ENCODE data around the gene RPL41. TPM values are rescaled to one million over a fixed set of nuclear protein-coding genes. Genes with fewer than 3 reads are reported as not detected.

RPL41 gene
- total RNA-seq, 1 donor from 2014 or later: 3,814 TPM

- Mint-ChIP-seq H3K4me1 (peaks cover 30% of the 10 kb centered on the region), H3K36me3 (peaks cover 11% of the 10 kb centered on the region), H3K27ac (peak overlapping the region; percentile 96), H3K27me3 (ENCODE audit: low read depth) (no peaks in the 10 kb centered on the region), H3K4me3 (peak overlapping the region; percentile 93), H3K9me3 (no peaks in the 10 kb centered on the region)
- TF ChIP-seq CTCF (IDR thresholded peaks at IDR 0.05; ENCODE audit: unreplicated experiment): peak; percentile 56
- DNase-seq (ENCODE audit: low spot score in 2 of 2, unreplicated experiment in 2 of 2): peak in 1 of 2 experiments; percentile 56
Measured at GRCh38 chr12:56151672-56152131, 35.3 kb downstream of the RPL41 start.

GRCh38 chr12:56152132-56152755 is 35.8 kb downstream of the RPL41 start, which contains the start of gene MYL6B:
MYL6B (plus strand) TSS chr12:56152587; CDS start chr12:56153919, 1,332 bp downstream.
- no peak for TF ChIP-seq CTCF (IDR thresholded peaks at IDR 0.05; ENCODE audit: unreplicated experiment)
- peak within 1 kb of the TSS; percentile 93 for H3K4me3 Mint-ChIP-seq
- no peaks in the 10 kb centered on the region for H3K9me3 Mint-ChIP-seq
- H3K27ac Mint-ChIP-seq: peak within 1 kb of the TSS; percentile 96
- H3K36me3 Mint-ChIP-seq: peaks cover 11% of the 10 kb centered on the region
- DNase-seq (ENCODE audit: low spot score in 2 of 2, unreplicated experiment in 2 of 2): peak; percentile 87 to 89
- no peaks in the 10 kb centered on the region for H3K27me3 Mint-ChIP-seq (ENCODE audit: low read depth)
- peaks cover 28% of the 10 kb centered on the region for H3K4me1 Mint-ChIP-seq

- no peaks in the 10 kb centered on the region for H3K27me3 Mint-ChIP-seq (ENCODE audit: low read depth)
- peaks cover 33% of the 10 kb centered on the region for H3K4me1 Mint-ChIP-seq
- peak overlapping the region; percentile 93 for H3K4me3 Mint-ChIP-seq
- H3K27ac Mint-ChIP-seq: peak overlapping the region; percentile 96
- H3K9me3 Mint-ChIP-seq: no peaks in the 10 kb centered on the region
- peaks cover 11% of the 10 kb centered on the region for H3K36me3 Mint-ChIP-seq
- TF ChIP-seq CTCF (IDR thresholded peaks at IDR 0.05; ENCODE audit: unreplicated experiment): no peak
- DNase-seq (ENCODE audit: low spot score in 2 of 2, unreplicated experiment in 2 of 2): no peak
Measured at GRCh38 chr12:56152756-56153677, 36.6 kb downstream of the RPL41 start.

GRCh38 chr12:56153678-56154065 is 37.2 kb downstream of the RPL41 start:
- peaks cover 33% of the 10 kb centered on the region for H3K4me1 Mint-ChIP-seq
- no peaks in the 10 kb centered on the region for H3K27me3 Mint-ChIP-seq (ENCODE audit: low read depth)
- H3K9me3 Mint-ChIP-seq: no peaks in the 10 kb centered on the region
- peak overlapping the region; percentile 93 for H3K4me3 Mint-ChIP-seq
- DNase-seq (ENCODE audit: low spot score in 2 of 2, unreplicated experiment in 2 of 2): no peak
- H3K36me3 Mint-ChIP-seq: peaks cover 11% of the 10 kb centered on the region
- TF ChIP-seq CTCF (IDR thresholded peaks at IDR 0.05; ENCODE audit: unreplicated experiment): no peak
- H3K27ac Mint-ChIP-seq: no peak overlapping the region

GRCh38 chr12:56154246-56154771 is 37.9 kb downstream of the RPL41 start:
- Mint-ChIP-seq H3K27ac (no peak overlapping the region), H3K9me3 (no peaks in the 10 kb centered on the region), H3K4me3 (no peak overlapping the region), H3K36me3 (peaks cover 11% of the 10 kb centered on the region), H3K27me3 (ENCODE audit: low read depth) (no peaks in the 10 kb centered on the region), H3K4me1 (peaks cover 37% of the 10 kb centered on the region)
- TF ChIP-seq CTCF (IDR thresholded peaks at IDR 0.05; ENCODE audit: unreplicated experiment): no peak
- no peak for DNase-seq (ENCODE audit: low spot score in 2 of 2, unreplicated experiment in 2 of 2)

Data from mesothelial cell of epicardium (in vitro differentiated cells).